ENCODE results near the gene SLC30A3. TPM values are rescaled to one million over a fixed set of nuclear protein-coding genes. Genes with fewer than 3 reads are reported as not detected.

SLC30A3 gene
- total RNA-seq, 1 experiment from 2014 or later, result not detected

GRCh38 chr2:27205206-27205605 lies 57.6 kb downstream of the SLC30A3 start:
- H3K9me3 ChIP-seq, result no peaks in the 10 kb centered on the region
- no peak for DNase-seq

GRCh38 chr2:27204566-27204965 lies 58.3 kb downstream of the SLC30A3 start:
- H3K4me3 ChIP-seq, result no peak overlapping the region
- peaks cover 44% of the 10 kb centered on the region for H3K36me3 ChIP-seq
- DNase-seq, result no peak
- no peaks in the 10 kb centered on the region for H3K9me3 ChIP-seq
- no peaks in the 10 kb centered on the region for H3K27me3 ChIP-seq

More at GRCh38 chr2:27205206-27205605, 57.6 kb downstream of the SLC30A3 start:
- Histone ChIP-seq H3K4me3 (no peak overlapping the region), H3K27me3 (no peaks in the 10 kb centered on the region), H3K36me3 (peaks cover 50% of the 10 kb centered on the region)

- H3K36me3 ChIP-seq, result peaks cover 38% of the 10 kb centered on the region
- H3K4me3 ChIP-seq, result no peak overlapping the region
- H3K9me3 ChIP-seq, result no peaks in the 10 kb centered on the region
- DNase-seq, result no peak
- no peaks in the 10 kb centered on the region for H3K27me3 ChIP-seq
These were observed 59.1 kb downstream of the SLC30A3 start for GRCh38 chr2:27203741-27204140.

Other genes with a start within 250 kb of the SLC30A3 start
- gene TMEM214, start 230.1 kb downstream of the SLC30A3 start, total RNA-seq (2014; rRNA removed; shearing (Covaris generic); ENCODE audit: low replicate concordance), result 35.7 and 47.2 TPM in 2 replicates
- 19.0 and 26.0 TPM in 2 replicates for gene AGBL5, start 211.4 kb downstream of the SLC30A3 start, total RNA-seq (2014; rRNA removed; shearing (Covaris generic); ENCODE audit: low replicate concordance)
- 260 and 483 TPM in 2 replicates for gene OST4, start 191.4 kb downstream of the SLC30A3 start, total RNA-seq (2014; rRNA removed; shearing (Covaris generic); ENCODE audit: low replicate concordance)
- gene EMILIN1, start 184.4 kb downstream of the SLC30A3 start, total RNA-seq (2014; rRNA removed; shearing (Covaris generic); ENCODE audit: low replicate concordance), result 91.6 and 144 TPM in 2 replicates
- 1.8 and 5.0 TPM in 2 replicates for gene KHK, start 176.3 kb downstream of the SLC30A3 start, total RNA-seq (2014; rRNA removed; shearing (Covaris generic); ENCODE audit: low replicate concordance)
- 21.6 and 29.1 TPM in 2 replicates for gene CGREF1, start 143.9 kb downstream of the SLC30A3 start, total RNA-seq (2014; rRNA removed; shearing (Covaris generic); ENCODE audit: low replicate concordance)
- not detected in 2 replicates for gene ABHD1, start 139.2 kb downstream of the SLC30A3 start, total RNA-seq (2014; rRNA removed; shearing (Covaris generic); ENCODE audit: low replicate concordance)
- gene PREB, start 128.4 kb downstream of the SLC30A3 start, total RNA-seq (2014; rRNA removed; shearing (Covaris generic); ENCODE audit: low replicate concordance), result 60.5 and 84.3 TPM in 2 replicates
- gene PRR30, start 123.6 kb downstream of the SLC30A3 start, total RNA-seq (2014; rRNA removed; shearing (Covaris generic); ENCODE audit: low replicate concordance), result not detected in 2 replicates
- not detected in 2 replicates for gene TCF23, start 114.0 kb downstream of the SLC30A3 start, total RNA-seq (2014; rRNA removed; shearing (Covaris generic); ENCODE audit: low replicate concordance)
- gene ATRAID, start 51.0 kb downstream of the SLC30A3 start, total RNA-seq (2014; rRNA removed; shearing (Covaris generic); ENCODE audit: low replicate concordance), result 186 and 199 TPM in 2 replicates
- gene SLC5A6, start 50.8 kb downstream of the SLC30A3 start, total RNA-seq (2014; rRNA removed; shearing (Covaris generic); ENCODE audit: low replicate concordance), result 6.2 and 15.1 TPM in 2 replicates
- gene CAD, start 45.7 kb downstream of the SLC30A3 start, total RNA-seq (2014; rRNA removed; shearing (Covaris generic); ENCODE audit: low replicate concordance), result 18.7 and 38.9 TPM in 2 replicates
- gene DNAJC5G, start 12.4 kb upstream of the SLC30A3 start, total RNA-seq (2014; rRNA removed; shearing (Covaris generic); ENCODE audit: low replicate concordance), result not detected in 2 replicates
- gene TRIM54, start 19.4 kb upstream of the SLC30A3 start, total RNA-seq (2014; rRNA removed; shearing (Covaris generic); ENCODE audit: low replicate concordance), result 2.1 TPM in 1 of 2 replicates, not detected in the other
- gene UCN, start 45.4 kb upstream of the SLC30A3 start, total RNA-seq (2014; rRNA removed; shearing (Covaris generic); ENCODE audit: low replicate concordance), result 1.3 TPM in 1 of 2 replicates, not detected in the other
- gene MPV17, start 60.0 kb upstream of the SLC30A3 start, total RNA-seq (2014; rRNA removed; shearing (Covaris generic); ENCODE audit: low replicate concordance), result 66.5 and 72.4 TPM in 2 replicates
- 53.5 and 56.5 TPM in 2 replicates for gene GTF3C2, start 93.7 kb upstream of the SLC30A3 start, total RNA-seq (2014; rRNA removed; shearing (Covaris generic); ENCODE audit: low replicate concordance)
- gene EIF2B4, start 107.3 kb upstream of the SLC30A3 start, total RNA-seq (2014; rRNA removed; shearing (Covaris generic); ENCODE audit: low replicate concordance), result 33.6 and 48.0 TPM in 2 replicates
- 195 and 280 TPM in 2 replicates for gene SNX17, start 107.6 kb upstream of the SLC30A3 start, total RNA-seq (2014; rRNA removed; shearing (Covaris generic); ENCODE audit: low replicate concordance)
- 0.74 and 6.5 TPM in 2 replicates for gene ZNF513, start 117.7 kb upstream of the SLC30A3 start, total RNA-seq (2014; rRNA removed; shearing (Covaris generic); ENCODE audit: low replicate concordance)
- 139 and 145 TPM in 2 replicates for gene PPM1G, start 146.5 kb upstream of the SLC30A3 start, total RNA-seq (2014; rRNA removed; shearing (Covaris generic); ENCODE audit: low replicate concordance)
- gene NRBP1, start 165.6 kb upstream of the SLC30A3 start, total RNA-seq (2014; rRNA removed; shearing (Covaris generic); ENCODE audit: low replicate concordance), result 150 and 154 TPM in 2 replicates
- not detected in 2 replicates for gene KRTCAP3, start 179.3 kb upstream of the SLC30A3 start, total RNA-seq (2014; rRNA removed; shearing (Covaris generic); ENCODE audit: low replicate concordance)
- gene IFT172, start 226.7 kb upstream of the SLC30A3 start, total RNA-seq (2014; rRNA removed; shearing (Covaris generic); ENCODE audit: low replicate concordance), result 8.7 and 40.1 TPM in 2 replicates
- 0.53 TPM in 1 of 2 replicates, not detected in the other for gene FNDC4, start 232.2 kb upstream of the SLC30A3 start, total RNA-seq (2014; rRNA removed; shearing (Covaris generic); ENCODE audit: low replicate concordance)
- gene GCKR, start 233.8 kb upstream of the SLC30A3 start, total RNA-seq (2014; rRNA removed; shearing (Covaris generic); ENCODE audit: low replicate concordance), result not detected in 2 replicates